Measurements from ENCODE around the gene DOCK2. TPM values are rescaled to one million over a fixed set of nuclear protein-coding genes. Genes with fewer than 3 reads are reported as not detected.
A peak's percentile ranks its signal among the peaks of the same experiment; 100 is the strongest.

DOCK2 gene
- total and polyA plus RNA-seq, 2 donors, result 4.1 to 19.1 TPM

GRCh38 chr5:169703813-169704212 is 66.7 kb downstream of the DOCK2 start:
- H3K36me3 ChIP-seq (ENCODE audit: insufficient read depth), result no peaks in the 10 kb centered on the region
- no peaks in the 10 kb centered on the region for H3K4me1 ChIP-seq (ENCODE audit: insufficient read depth)
- WGBS, result 87% methylated on average over 2 of the region's 2 CpGs
- H3K4me3 ChIP-seq (ENCODE audit: low read depth, low read length), result no peak overlapping the region
- no peak for DNase-seq (ENCODE audit: extremely low spot score)
- no peak overlapping the region for H3K27ac ChIP-seq (ENCODE audit: low read depth)

GRCh38 chr5:169705322-169705721 is 68.2 kb downstream of the DOCK2 start:
- 94% methylated on average over 2 of the region's 2 CpGs for WGBS
- Histone ChIP-seq H3K4me3 (ENCODE audit: low read depth, low read length) (no peak overlapping the region), H3K4me1 (ENCODE audit: insufficient read depth) (no peaks in the 10 kb centered on the region), H3K27ac (ENCODE audit: low read depth) (no peak overlapping the region), H3K36me3 (ENCODE audit: insufficient read depth) (no peaks in the 10 kb centered on the region)
- DNase-seq (ENCODE audit: extremely low spot score), result no peak

DNA sequence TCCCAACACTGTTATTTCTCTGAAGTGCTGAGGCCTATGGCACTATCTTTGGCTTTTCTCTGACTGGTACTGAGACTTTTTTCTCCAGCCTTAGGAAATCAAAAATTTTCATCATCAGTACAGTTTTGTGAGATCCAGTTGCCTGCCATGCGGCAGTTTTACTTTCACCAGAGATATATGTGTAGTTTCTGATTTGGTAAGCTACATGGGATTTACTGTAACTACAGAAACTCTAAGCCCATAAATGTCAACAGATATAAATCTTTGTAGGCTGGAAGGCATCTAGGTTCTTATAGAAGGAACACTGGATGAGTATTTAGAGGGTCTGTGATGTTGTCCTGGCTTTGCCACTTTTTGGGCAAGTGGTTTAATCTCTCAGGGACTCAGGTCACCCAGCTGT is 69.0 kb downstream of the DOCK2 start:
- no peak for DNase-seq (ENCODE audit: extremely low spot score)
- no peak overlapping the region for H3K4me3 ChIP-seq (ENCODE audit: low read depth, low read length)
- no peak overlapping the region for H3K27ac ChIP-seq (ENCODE audit: low read depth)
- H3K36me3 ChIP-seq (ENCODE audit: insufficient read depth), result no peaks in the 10 kb centered on the region
- 53% methylated on average over 1 of the region's 1 CpG for WGBS
- H3K4me1 ChIP-seq (ENCODE audit: insufficient read depth), result no peaks in the 10 kb centered on the region

DNA sequence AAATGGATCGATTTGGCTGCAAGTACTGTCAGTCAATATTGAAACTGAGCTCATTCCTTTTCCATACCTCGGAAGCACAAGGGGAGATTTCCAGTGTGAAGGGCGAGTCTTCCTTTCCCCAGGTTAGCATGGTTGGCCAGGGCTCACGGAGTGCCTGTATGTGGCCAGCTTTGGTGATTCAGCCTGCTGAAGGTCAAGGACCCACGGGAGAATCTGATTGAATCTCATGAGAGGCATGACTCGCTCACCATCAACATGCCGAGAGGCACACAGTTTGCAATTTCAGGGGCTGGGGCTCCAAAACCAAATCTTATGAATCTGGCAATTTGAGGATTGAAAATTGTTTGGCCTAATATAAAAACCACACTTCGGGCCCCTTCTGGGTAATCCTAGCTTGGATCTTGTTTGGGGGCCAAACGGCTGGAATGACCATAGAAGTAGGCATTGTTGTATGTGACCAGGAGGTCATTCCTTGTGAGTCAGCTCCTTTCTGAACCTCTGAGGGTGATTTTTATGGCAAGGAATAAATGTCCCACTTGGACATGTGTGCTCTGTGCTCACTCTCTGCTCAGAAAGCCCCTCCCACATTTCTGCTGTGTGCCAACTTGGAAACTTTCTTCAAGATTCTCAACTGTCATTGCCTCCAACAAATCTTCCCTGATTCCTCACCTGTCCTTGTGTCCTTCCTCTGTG is 69.8 kb downstream of the DOCK2 start:
- WGBS, result 82% methylated on average over 9 of the region's 9 CpGs
- H3K4me3 ChIP-seq (ENCODE audit: low read depth, low read length), result no peak overlapping the region
- H3K4me1 ChIP-seq (ENCODE audit: insufficient read depth), result no peaks in the 10 kb centered on the region
- H3K27ac ChIP-seq (ENCODE audit: low read depth), result no peak overlapping the region
- DNase-seq (ENCODE audit: extremely low spot score), result no peak
- no peaks in the 10 kb centered on the region for H3K36me3 ChIP-seq (ENCODE audit: insufficient read depth)

- 94% methylated on average over 3 of the region's 3 CpGs for WGBS
- no peak overlapping the region for H3K27ac ChIP-seq (ENCODE audit: low read depth)
Measured at GRCh38 chr5:169707686-169708085, 70.6 kb downstream of the DOCK2 start.

GRCh38 chr5:169710675-169711074 is 73.6 kb downstream of the DOCK2 start:
- Histone ChIP-seq H3K36me3 (ENCODE audit: insufficient read depth) (no peaks in the 10 kb centered on the region), H3K4me3 (ENCODE audit: low read depth, low read length) (no peak overlapping the region), H3K4me1 (ENCODE audit: insufficient read depth) (no peaks in the 10 kb centered on the region), H3K27ac (ENCODE audit: low read depth) (no peak overlapping the region)
- WGBS, result 59% methylated on average over 4 of the region's 4 CpGs
- DNase-seq (ENCODE audit: extremely low spot score), result no peak

More at GRCh38 chr5:169707686-169708085, 70.6 kb downstream of the DOCK2 start:
- H3K36me3 ChIP-seq (ENCODE audit: insufficient read depth), result no peaks in the 10 kb centered on the region
- no peak for DNase-seq (ENCODE audit: extremely low spot score)
- no peak overlapping the region for H3K4me3 ChIP-seq (ENCODE audit: low read depth, low read length)
- no peaks in the 10 kb centered on the region for H3K4me1 ChIP-seq (ENCODE audit: insufficient read depth)

GRCh38 chr5:169711551-169712225 is 74.6 kb downstream of the DOCK2 start:
- WGBS, result 80% methylated on average over 4 of the region's 4 CpGs
- no peaks in the 10 kb centered on the region for H3K36me3 ChIP-seq (ENCODE audit: insufficient read depth)
- peak; percentile 66 for DNase-seq (ENCODE audit: extremely low spot score)
- no peak overlapping the region for H3K27ac ChIP-seq (ENCODE audit: low read depth)
- no peak overlapping the region for H3K4me3 ChIP-seq (ENCODE audit: low read depth, low read length)
- no peaks in the 10 kb centered on the region for H3K4me1 ChIP-seq (ENCODE audit: insufficient read depth)

DNA sequence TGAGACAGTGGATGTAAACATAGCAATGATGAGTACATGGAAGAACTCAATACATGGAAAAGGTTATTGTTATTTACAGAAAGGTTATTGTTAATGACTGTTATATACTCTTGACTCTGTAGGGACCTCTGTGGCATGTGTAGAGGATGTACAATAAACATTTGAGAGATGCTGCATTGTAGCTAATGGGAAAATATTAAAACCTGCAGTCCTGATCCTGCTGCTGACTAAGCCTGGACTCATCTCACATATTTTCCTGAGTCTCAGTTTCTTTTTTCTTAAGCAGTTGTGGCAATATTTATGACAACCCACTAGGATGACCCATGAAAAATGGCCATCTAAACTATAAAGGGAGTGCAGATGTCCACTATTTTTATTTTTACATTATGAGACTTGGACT is 75.4 kb downstream of the DOCK2 start:
- Histone ChIP-seq H3K4me1 (ENCODE audit: insufficient read depth) (no peaks in the 10 kb centered on the region), H3K36me3 (ENCODE audit: insufficient read depth) (no peaks in the 10 kb centered on the region), H3K4me3 (ENCODE audit: low read depth, low read length) (no peak overlapping the region), H3K27ac (ENCODE audit: low read depth) (no peak overlapping the region)
- no peak for DNase-seq (ENCODE audit: extremely low spot score)

DNA sequence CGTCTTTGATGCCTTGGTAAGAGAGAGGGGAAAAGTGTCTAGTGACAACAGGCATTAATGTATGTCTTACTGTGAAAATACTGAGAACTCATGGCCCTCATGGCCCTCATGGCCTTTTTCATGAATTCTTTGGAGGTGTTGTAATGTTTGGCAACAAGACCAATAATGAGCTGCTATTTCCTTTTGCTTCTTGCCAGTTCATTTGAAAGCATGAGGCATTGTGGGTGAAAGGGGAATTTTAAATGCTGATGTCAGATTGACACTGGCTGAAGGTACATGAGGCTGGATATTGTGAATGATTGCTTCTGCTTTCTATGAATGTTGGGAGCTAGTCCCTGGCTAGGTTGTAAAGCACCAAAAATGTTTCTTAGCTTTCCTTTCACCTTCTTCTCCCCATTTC is 79.2 kb downstream of the DOCK2 start:
- H3K36me3 ChIP-seq (ENCODE audit: insufficient read depth), result no peaks in the 10 kb centered on the region
- H3K27ac ChIP-seq (ENCODE audit: low read depth), result no peak overlapping the region
- 68% methylated on average over 1 of the region's 1 CpG for WGBS
- no peak for DNase-seq (ENCODE audit: extremely low spot score)
- no peaks in the 10 kb centered on the region for H3K4me1 ChIP-seq (ENCODE audit: insufficient read depth)
- no peak overlapping the region for H3K4me3 ChIP-seq (ENCODE audit: low read depth, low read length)

- 76% methylated on average over 3 of the region's 3 CpGs for WGBS
- no peak for DNase-seq (ENCODE audit: extremely low spot score)
- Histone ChIP-seq H3K36me3 (ENCODE audit: insufficient read depth) (no peaks in the 10 kb centered on the region), H3K4me1 (ENCODE audit: insufficient read depth) (no peaks in the 10 kb centered on the region), H3K4me3 (ENCODE audit: low read depth, low read length) (no peak overlapping the region), H3K27ac (ENCODE audit: low read depth) (no peak overlapping the region)
Measured at GRCh38 chr5:169717288-169717687, 80.2 kb downstream of the DOCK2 start.

GRCh38 chr5:169719360-169720314 is 82.6 kb downstream of the DOCK2 start:
- WGBS, result 71% methylated on average over 7 of the region's 7 CpGs
- no peak for DNase-seq (ENCODE audit: extremely low spot score)
- Histone ChIP-seq H3K4me1 (ENCODE audit: insufficient read depth) (no peaks in the 10 kb centered on the region), H3K27ac (ENCODE audit: low read depth) (no peak overlapping the region), H3K36me3 (ENCODE audit: insufficient read depth) (no peaks in the 10 kb centered on the region), H3K4me3 (ENCODE audit: low read depth, low read length) (no peak overlapping the region)

DNA sequence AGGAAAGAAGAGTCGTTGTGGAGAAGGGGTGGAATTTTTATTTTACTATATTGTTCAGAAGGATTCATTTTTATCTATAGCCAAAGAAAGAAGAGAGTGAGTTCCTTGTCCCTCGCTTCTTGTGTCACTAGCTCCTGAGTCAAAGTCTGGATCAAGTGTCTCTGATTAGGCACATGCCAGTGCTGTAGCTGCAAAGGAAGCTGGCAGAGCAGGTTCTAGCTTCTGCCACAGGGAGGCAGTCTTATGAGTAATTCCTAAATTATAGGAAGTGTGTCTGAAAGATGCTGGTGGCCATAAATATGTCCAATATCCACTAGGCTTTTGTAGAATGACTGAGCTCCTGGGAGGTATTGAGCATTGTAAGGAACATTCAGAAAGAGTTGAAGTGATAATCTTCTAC is 84.7 kb downstream of the DOCK2 start:
- WGBS, result 91% methylated on average over 2 of the region's 2 CpGs
- no peak overlapping the region for H3K4me3 ChIP-seq (ENCODE audit: low read depth, low read length)
- DNase-seq (ENCODE audit: extremely low spot score), result no peak
- no peaks in the 10 kb centered on the region for H3K36me3 ChIP-seq (ENCODE audit: insufficient read depth)
- no peak overlapping the region for H3K27ac ChIP-seq (ENCODE audit: low read depth)
- H3K4me1 ChIP-seq (ENCODE audit: insufficient read depth), result no peaks in the 10 kb centered on the region

DNA sequence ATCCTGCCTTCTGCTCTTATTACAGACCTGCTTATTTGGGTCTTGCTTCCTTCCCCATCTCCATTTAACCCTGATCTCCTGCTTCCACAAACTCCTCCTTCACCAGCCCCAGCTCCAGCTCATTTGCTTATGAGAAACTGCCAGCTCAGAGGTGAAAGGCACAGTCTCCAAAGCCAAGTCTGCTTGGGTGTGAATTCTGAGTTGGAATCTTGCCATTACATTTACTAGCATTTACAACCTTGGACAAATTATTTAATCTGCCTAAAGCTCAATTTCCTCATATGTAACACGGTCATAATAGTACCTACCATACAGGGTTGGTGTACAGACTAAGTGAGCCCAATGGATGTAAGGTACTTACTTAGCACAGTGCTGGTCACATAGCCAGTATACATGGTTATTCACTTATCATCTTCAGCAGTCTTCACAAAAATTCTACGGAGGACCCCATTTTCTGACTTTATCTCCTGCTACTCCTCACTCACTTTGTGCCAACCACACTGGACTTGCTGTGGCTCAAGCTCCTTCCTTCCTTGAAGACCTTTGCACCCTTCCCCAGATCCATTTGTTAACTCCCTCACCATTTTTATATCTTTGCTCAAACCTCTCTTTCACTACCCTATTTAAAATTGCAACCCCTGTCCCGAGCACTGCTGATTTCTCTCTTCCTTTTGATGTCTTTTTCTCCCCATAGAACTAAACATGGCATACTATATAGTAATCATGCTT is 86.2 kb downstream of the DOCK2 start:
- Histone ChIP-seq H3K36me3 (ENCODE audit: insufficient read depth) (no peaks in the 10 kb centered on the region), H3K27ac (ENCODE audit: low read depth) (no peak overlapping the region), H3K4me1 (ENCODE audit: insufficient read depth) (no peaks in the 10 kb centered on the region), H3K4me3 (ENCODE audit: low read depth, low read length) (no peak overlapping the region)
- DNase-seq (ENCODE audit: extremely low spot score), result no peak
- WGBS, result 74% methylated on average over 3 of the region's 3 CpGs

Data from urinary bladder (tissue), 4 donors.